Transverse colon (tissue), 3 donors: ENCODE measurements around the gene KRTAP10-11.

ENCODE experiments used
- EP300 ChIP-seq: sonication (generic); formaldehyde crosslinking; IDR thresholded peaks from one replicate; pipeline ENCODE4 v1.6.1; 2017; ENCODE audit warnings: antibody characterized with exemption, low read depth
- POLR2A ChIP-seq: fragments of 450-650 bp; IDR thresholded peaks from one replicate; pipeline ENCODE4 v1.6.1; 2016; ENCODE audit warnings: antibody characterized with exemption, mild to moderate bottlenecking, moderate library complexity
- TF ChIP-seq, protein P1 (sequence below), 5 experiments: fragments of 200-600 bp in 3 of 5; fragments of 450-650 bp in 2 of 5; sonication (generic) in 3 of 5; IDR thresholded peaks; 1 replicate in 2 of 5; 2 replicates in 3 of 5; pipeline ENCODE4 v1.5.1; 2016 to 2017; ENCODE audit warnings: antibody characterized with exemption in 5 of 5, inconsistent platforms in 3 of 5, mild to moderate bottlenecking in 2 of 5, moderate library complexity in 1 of 5

DNA sequence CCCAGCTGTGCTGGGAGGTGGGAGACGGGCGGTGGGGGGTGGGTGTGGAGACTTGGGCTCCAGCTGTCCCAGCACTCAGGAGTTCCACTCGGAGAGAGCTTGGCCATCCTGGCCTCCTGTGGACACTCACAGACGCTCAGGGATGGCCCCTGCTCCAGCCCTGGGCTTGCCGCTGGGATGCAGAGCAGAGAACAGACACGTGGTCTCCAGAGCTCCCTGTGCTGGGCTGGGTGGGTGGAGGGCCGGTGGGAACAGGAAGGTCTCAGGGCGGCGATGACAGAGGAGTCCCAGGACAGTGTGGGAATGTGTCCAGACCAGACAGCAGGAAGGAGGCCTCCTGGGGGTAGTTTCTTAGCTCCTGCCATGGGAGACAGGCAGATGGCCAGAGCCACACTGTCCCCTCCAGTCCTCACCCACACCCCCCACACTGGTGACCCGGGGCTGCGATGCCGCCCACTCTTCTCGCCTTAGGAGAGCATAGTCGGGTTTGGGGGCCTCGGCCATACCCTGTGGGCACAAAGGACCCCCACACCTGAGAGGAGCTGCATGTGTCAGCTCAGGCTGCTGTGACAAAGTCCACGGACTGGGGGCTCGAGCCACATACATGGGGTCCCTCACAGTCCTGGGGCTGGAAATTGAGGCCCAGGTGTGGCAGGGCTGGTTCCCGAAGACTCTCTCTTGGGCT, 17.4 kb upstream of the KRTAP10-11 start:
- TF ChIP-seq, protein P1, sequence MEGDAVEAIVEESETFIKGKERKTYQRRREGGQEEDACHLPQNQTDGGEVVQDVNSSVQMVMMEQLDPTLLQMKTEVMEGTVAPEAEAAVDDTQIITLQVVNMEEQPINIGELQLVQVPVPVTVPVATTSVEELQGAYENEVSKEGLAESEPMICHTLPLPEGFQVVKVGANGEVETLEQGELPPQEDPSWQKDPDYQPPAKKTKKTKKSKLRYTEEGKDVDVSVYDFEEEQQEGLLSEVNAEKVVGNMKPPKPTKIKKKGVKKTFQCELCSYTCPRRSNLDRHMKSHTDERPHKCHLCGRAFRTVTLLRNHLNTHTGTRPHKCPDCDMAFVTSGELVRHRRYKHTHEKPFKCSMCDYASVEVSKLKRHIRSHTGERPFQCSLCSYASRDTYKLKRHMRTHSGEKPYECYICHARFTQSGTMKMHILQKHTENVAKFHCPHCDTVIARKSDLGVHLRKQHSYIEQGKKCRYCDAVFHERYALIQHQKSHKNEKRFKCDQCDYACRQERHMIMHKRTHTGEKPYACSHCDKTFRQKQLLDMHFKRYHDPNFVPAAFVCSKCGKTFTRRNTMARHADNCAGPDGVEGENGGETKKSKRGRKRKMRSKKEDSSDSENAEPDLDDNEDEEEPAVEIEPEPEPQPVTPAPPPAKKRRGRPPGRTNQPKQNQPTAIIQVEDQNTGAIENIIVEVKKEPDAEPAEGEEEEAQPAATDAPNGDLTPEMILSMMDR (IDR thresholded peaks at IDR 0.05) = no peak
- TF ChIP-seq POLR2A (no peak), EP300 (no peak)
